Measurements from ENCODE around the gene MT3.

The MT3 gene

DNA sequence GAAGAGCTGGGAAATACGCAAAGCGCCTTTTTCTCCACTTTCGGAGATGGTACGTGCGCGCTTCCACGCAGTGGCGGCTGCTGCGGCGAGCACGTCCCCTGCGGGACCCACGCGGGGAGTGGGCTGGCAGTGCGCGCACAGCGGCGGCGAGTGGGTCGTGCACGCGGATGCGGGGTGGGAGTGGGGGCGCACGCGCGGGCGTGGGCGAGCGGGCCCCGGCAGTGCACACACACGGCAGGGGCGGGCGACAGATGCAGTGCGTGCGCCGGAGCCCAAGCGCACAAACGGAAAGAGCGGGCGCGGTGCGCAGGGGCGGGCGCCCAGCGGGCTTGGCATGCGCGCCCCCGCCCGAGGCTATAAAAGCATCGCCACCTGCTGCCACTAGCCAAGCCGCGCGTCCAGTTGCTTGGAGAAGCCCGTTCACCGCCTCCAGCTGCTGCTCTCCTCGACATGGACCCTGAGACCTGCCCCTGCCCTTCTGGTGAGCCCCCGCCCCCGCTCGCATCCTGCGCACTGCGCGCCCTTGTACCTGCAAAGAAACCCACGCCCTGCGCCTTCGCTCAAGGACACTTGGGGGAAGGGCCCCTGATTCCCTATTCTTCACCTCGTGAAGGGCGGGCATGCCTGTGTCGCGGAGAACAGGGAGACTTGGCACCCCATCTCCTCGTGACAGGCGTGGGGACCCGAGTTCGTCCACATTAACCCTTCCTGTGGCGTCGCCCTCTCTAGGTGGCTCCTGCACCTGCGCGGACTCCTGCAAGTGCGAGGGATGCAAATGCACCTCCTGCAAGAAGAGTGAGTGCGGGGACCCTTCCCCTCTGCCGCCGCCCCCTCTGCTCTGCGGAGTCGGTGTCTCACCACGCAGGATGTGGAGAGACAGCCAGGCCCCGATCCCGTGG, at the start of gene MT3:
MT3 (plus strand) TSS at position 388 of the 899 bp plus-strand sequence; CDS start at position 451, 63 bp downstream.
- no peak for DNase-seq

DNA sequence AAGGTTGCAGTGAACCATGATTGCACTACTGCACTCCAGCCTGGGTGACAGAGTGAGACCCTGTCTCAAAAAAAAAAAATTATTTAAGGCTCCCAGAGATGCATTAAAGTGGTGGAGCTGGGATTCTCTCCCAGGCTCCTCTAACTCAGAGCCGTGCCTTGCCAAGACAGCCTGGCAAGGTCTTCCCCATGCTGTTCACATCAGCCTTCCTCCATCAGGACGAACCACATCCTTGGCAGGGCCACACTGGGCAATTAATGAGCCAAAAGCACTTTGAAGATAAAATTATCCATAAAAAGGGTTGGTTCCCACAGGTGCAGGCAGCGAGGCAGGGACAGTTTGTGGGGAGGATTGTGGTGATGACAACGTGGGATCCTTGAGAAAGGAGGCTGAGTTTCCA, 49.7 kb upstream of the MT3 start:
- DNase-seq = no peak

DNA sequence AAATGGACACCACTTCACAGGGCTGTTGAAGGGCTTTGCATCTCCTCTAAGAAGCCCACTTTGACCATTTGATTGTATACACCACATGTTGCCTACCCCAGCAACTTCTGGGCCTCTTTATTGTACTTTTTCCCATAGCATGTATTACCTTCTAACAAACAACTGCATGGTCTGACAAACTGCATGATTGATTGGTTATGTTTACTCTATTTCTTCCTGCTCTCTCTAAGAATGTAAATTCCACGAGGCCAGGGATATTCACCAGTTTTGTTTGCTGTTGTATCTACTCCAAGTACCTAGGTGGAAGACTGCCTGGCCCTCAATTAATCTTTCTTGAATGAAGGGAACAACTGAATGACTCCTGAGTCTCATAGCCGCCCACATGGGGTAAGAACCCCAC, 47.3 kb upstream of the MT3 start:
- no peak for DNase-seq

DNA sequence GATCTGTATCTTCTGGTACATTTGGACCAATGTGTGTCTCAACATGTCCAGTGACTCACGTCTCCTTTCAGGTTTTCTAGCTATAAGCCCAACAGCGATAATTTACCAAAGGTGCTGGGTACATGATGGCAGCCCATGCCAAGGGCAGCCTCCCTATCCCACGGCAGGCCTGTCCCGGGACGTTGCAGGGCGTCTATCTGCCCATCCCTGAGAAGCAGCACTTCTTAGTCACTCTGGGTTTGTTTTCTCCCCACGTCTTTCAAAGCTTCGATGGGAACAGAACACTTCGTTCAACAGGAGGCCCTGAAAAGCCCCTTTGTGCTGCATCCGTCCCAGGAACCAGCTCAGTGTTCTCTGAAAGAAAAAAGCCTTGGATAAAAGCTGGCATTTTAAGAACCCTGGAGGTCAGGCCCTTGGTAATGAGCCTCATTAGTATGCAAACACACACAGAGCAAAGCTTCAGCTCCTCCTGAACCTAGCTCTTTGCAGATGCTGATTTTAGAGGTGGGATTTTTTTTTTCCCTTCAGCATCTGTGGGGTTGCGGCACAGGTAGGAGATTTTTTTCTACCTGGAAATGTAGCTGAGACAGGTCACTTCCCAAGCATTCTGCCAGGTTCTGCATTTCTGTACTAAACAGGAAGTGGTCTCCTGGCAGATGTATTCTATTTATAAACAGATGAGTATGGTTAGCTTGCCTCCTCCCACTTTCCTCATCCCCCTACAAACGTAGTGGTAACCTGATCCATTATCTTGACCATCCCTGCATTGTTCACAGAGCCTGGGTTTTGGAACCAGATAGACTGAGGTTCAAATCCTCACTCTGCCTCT, 42.0 kb upstream of the MT3 start:
- no peak for DNase-seq

DNA sequence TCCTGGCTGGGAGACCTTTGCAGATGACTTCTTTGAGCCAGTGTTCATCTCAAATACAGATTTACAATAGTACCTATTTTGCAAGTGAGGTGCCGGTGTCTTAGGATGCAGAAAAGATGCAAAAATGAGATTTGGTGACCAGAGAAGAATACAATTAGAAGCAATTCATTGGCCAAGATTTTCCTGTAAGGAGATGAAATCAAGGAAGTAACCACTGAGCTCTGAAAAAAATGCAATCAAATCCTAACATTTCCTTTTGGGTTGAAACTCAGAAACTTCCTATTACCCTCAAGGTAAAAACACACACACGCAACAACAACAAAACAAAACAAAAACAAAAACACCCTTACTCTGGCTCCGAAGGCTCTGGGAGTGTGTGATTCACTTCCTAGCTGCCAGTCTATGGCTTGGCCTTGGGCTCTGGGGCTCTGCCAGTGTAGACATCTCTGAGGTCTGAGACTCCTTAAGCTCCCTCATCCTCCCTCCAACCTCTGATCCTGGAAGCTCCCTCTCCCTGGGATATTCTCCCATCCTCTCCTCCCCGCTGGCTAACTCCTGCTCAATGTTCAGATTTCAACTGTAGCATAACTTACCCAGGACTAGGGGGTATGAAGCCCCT, 41.3 kb upstream of the MT3 start:
- DNase-seq = no peak

DNA sequence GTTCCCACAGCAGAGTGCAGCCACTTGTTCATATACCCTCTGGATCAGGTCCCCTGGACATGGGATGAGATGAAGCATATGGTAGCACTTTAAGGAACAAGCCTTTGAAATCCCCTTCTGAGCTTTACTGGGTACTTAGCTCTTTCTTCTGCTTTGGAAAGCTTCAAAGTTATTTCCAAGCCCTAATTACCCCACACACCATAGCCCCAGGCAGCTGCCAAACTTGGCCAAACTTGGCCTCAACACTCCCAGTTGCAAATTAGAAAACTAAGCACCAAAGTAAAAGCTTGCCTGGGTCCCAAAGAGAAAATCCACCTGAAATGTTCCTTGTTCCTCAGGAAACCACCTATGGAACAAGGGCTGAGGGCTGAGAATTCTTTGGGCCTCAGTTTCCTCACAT, 40.2 kb upstream of the MT3 start:
- DNase-seq = no peak

DNA sequence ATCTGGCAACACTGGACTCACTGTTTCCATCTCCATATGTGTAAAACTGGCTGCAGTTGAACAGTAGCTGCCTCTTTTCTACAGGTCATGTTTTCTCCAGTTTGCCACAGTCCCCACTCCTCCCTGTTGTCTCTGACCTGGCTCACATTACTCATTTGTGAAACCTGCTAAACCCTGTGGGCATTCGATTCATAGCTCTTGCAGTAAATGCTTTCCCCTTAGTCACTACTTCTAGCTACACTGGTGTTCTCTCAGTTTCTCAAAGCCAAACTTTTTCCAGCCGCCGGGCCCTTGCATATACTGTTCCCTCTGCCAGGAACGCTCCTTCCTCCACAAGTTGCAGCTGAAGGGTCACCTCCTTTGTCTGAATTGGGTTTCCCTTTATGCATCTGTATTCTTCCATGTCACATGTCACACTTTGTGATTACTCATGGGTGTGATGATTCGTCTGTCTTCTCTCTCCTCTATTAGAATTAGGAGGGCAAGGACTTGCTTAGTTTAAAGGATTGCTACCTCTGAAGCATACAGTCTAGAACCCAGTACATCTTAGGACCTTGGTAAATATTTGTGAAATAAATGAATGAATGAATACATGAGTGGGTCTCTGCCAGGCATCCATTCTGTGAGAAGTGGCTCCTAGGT, 39.5 kb upstream of the MT3 start:
- DNase-seq = no peak

DNA sequence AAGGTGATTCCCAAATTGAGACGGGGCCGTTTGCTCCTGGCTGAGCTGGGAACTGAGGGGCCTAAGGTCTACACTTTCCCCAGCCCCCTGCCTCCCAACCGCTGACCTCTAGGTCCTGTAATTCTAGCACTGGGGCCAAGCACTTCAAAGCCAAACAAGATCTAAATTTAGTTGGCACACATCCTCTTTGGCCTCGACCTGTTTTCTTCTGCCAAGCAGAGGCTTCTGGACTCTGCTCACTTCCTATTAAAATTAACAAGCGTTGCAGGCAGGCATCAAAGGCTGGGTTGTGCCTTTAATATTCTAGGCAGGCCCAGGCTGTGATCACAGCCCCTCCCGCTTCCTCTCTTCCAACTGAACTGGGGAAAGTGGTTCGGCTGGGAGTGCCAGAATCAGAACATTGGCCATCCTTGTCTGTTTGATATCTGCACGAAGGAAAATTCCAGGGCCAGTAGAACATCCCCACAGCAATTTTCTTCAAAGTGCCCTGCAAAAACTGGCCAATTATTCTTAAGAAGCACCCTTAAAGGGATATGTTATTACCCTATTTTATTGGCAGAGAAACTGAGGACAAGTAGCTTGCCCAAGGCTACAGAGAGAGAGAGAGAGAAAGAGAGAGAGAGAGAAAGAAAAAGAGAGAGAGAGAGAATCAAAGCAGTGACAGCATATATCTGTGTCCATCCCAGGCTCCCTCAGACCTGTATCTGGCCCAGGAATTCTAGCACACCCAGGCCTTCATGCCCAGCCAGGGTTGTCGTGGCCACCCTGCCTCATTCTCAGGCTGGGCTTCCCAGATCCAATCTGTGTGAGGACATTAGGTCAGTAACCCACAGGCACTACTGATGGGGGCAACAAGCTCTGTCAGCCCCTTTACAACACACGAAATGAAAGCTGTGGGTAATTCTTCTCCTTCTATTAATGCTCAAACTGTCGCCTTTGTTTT, 37.3 kb upstream of the MT3 start:
- no peak for DNase-seq

DNA sequence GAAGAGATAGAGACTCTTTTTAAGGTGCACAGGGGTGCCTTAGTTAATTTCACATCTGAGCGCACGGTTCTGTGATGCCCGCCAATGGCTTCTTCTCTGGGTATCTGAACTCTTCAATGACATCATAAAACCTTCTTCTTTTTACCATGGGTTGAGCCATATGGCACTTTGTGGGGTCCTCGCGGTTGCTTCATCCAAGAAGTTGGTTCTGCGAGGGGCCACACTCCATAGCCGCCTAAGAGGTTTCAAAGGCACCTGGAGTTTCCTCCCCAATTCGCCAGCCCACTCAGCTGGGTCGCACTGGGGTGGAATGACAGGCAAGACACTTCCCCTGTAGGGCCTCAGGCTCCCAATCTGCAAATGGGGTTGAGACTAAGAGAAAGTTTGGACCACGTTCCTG, 34.9 kb upstream of the MT3 start:
- no peak for DNase-seq

DNA sequence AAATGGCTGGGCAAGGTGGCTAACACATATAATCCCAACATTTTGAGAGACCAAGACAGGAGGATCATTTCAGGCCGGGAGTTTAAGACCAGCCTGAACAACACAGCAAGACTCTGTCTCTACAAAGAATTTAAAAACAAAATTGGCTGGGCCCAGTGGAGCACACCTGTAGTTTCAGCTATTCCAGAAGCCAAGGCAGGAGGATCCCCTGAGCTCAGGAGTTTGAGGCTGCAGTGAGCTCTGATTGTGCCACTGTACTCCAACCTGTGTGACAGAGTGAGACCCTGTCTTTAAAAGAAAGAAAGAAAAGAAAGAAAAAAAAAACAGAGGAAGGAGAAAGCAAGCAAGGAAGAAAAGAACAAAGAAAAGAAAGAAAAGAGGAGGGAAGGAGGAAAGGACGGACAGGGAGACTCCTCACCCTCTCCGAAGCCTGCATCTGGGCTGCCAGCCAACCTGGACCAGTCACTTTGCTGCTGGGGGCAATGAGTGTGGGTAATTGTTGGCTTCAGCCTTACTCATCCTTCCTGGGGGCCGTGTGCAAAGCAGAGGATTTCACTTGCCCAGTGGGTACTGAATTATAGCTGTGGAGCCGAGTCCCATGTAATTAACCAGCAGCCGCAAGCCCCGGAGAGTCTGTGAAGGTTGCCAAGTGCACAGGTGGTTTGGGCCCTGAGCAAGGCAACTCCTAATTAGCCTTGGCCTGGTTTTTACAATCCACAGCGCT, 31.1 kb upstream of the MT3 start:
- DNase-seq = peak; percentile 54

DNA sequence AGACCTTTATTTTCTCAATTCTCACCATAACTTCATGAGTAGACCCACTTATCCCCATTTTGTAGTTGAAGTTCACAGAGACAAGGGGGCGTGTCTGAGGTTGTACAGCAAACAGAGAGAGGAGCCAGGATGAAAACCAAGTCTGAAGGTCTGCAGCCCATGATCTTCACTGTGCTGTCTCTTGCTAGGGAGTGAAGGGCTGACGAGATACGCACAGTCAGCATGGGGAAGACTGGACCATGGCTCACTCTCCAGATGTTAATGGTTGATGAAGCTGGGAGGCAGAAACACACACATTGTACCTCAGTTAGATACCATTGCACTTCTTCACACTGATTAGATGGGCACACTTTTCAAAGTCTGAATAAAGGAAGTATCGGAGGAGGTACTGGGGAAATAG, 30.2 kb upstream of the MT3 start:
- DNase-seq = no peak

DNA sequence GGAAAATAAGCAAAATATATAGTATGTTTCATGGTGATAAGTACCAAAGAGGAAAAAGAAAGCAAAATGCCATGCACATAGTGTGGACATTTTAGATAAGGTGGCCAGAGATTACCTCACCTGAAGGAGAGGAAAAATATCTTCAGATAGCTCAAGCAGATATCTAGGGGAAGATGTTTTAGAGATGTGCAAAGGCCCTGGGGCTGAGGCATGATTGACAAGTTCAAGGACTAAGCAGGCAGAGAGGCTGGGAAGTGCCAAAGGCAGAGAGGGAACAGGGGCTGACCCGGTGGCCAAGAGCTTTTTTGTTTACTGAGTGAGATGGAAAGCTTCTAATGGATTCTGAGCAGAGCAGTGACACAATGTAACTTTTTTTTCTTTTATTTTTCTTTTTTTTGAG, 28.9 kb upstream of the MT3 start:
- no peak for DNase-seq

DNA sequence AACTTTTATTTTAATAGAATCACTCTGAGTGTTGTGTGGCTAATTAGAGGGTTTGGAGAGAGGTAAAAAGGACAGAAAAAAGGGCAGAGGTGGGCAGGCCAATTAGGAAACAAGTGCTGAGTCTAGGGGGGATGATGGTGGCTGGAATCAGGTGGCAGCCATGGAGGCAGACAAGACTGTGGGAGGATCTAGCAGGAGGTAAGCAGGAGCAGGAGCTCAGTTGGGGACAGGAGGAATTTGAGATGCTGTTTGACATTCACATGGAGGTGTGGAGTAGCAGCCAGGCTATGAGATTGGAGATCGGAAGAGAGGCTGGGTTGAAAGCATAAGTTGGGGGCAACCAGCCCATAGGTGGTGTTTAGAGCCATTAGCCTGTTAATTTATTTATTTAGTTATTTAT, 28.2 kb upstream of the MT3 start:
- DNase-seq = no peak

DNA sequence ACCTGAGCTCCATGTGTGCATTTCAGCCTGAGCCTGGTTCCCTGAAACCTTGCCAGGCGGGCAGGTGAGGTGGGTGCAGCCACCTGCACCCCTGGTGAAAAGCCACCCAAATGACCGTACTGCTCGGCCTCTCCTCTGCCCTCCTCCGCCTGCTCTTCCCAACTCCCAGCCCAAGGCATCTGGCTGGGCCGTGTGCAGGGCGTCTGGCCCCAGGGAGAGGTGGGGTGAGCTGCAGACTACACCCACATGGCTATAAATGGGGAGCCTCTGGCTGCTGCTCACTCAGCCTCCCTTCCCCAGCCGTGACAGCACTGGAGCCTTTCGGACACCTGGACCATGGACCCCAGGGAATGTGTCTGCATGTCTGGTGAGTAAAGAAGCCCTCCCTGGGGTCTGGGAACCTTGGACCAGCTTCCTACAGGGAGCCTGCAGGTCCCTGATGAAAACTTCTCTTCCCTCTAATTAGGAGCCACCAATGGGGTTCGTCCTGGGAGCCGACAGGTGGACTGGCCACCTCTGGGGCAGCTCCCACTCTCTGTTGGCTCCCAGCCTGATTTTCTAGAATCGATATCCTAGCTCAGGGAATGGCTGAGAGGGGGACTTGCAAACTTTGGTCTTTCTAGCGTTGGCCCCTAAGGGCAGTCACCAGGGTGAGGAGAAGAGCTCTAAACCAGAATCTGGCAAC, 24.4 kb upstream of the MT3 start, which contains the start of gene MT4:
MT4 (plus strand) TSS at position 281 of the 685 bp plus-strand sequence; CDS start at position 337, 56 bp downstream.
- DNase-seq = no peak

DNA sequence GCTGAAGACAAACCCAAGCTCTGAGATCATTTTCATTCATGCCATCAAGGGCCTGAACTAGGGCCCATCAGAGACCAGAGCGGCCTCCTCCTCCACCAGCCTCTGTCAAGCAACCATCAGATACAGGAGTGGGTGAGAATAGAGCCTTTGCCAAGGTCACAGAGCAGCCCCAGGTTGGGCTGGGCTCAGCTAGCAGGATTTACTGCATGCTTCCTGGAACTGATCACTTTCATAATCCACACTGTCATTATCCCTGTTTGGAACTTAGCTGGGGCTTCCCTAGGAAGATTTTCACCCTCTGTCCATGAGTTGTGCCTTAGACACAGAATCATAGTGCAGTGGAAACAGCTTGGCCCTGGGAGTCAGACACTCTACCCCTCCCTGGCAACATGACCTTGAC, 19.4 kb upstream of the MT3 start:
- no peak for DNase-seq

DNA sequence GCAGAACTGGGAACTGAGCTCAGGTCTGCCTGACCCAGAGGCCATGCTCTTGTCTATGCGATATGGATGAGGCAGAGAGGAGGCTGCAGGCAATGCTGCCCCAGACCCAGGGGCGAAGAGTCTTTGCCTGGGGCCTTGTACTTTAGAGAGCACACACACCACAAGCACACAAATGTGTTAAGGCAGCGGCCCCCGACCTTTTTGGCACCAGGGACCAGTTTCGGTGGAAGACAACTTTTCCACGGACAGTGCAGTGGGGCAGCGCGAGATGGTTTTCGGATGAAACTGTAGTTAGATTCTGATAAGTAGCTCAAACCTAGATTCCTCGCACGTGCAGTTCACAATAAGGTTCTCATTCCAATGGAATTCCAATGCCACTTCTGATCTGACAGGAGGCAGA, 17.8 kb upstream of the MT3 start:
- no peak for DNase-seq

DNA sequence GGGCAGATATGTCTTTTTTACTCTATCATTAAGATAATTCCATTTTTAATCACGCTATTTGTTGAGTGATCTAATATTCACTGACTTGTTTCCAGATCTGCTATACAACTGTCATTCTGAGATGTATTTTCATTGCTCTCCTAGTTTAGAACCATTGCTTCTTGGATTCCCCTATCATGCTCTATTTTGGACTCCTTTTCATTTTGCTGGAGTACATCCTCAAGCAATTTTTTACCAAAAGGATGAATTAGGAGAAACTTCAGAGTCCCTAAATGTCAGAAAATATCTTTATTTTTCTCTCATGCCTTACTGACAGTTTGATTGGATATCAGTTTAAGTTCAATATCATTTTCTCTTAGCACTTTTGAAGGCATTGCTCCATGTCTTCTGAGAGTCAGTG, 14.7 kb upstream of the MT3 start:
- no peak for DNase-seq

DNA sequence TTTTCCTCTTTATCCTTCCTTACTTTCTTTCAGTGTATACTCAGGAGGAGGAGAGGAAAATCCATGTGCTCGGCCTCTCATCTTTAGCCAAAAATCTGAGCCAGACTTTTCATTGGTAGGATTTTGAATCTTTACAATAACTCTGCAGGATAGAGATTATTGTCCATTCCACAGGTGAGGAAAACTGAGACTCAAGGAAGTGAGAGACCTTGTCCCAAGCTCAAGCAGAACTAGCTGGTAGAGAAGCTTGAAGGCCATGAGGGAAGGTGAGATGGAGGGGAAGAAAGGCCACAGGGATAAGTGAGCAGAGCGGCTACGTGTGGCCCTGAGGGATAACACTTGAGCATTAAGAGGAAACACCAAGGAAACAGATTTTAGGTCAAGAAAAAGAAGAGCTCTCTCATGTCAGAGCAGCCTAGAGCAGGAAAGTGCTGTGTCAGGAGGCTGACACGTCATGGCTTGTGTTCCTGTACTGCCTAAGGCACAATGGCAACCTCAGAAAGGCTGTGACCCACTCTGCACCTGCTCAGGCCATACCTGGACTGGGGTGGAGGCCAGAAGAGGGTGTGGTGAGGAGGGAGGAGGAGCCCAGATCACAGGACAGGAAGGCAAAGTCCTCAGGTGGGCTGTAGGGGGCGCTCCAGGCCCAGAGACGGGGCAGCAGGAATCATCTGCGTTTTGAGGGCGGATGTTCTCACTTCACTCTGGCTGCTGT, 12.6 kb upstream of the MT3 start:
- DNase-seq = no peak

DNA sequence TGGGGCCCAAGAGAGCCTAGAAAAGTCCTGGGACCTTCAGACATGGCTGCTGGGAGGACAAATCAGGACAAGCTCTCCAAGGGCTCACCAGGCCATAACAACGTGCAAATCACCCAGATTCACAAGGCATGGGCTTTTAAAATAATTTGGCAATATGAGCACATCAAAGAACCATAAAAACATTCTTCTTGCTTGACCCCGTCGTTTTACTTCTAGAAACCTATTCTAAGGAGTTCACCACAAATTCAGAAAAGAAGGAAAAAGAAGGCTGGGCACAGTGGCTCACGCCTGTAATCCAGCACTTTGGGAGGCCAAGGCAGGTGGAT, 12.1 kb upstream of the MT3 start:
- DNase-seq = no peak
